Astrocyte (in vitro differentiated cells and primary cell): ENCODE measurements around the gene ROMO1.

Experiments
- CTCF ChIP-seq: IDR thresholded peaks from 2 replicates; pipeline ENCODE4 v1.5.1; 2011; ENCODE audit warnings: low read depth, mild to moderate bottlenecking, inconsistent platforms, low read length, moderate library complexity; ENCODE audit not compliant: insufficient read depth
- EZH2 ChIP-seq: IDR thresholded peaks from 2 replicates; pipeline ENCODE4 v1.6.1; 2012; ENCODE audit warnings: mild to moderate bottlenecking, low read length, inconsistent platforms; ENCODE audit not compliant: insufficient read depth

- no peak for TF ChIP-seq CTCF
- no peak for TF ChIP-seq EZH2
These were observed 33.4 kb downstream of the ROMO1 start for GRCh38 chr20:35732644-35732982.
